ENCODE data around the gene SLC22A2.
"Not testable (repeated sequence)": the region's sequence is repeated elsewhere in the genome, so short reads cannot be mapped to it uniquely, and the experiment has no call there.

The SLC22A2 gene

GRCh38 chr6:160237597-160238275 lies 20.9 kb downstream of the SLC22A2 start:
- not testable (repeated sequence) for H4K12ac ChIP-seq (ENCODE audit: low read depth, low read length); H3K36me3 ChIP-seq (ENCODE audit: control insufficient read depth in 1 of 2, insufficient read depth in 2 of 2, low read length in 2 of 2); H3K9me3 ChIP-seq (ENCODE audit: insufficient read depth, low read depth, low read length); H2AFZ ChIP-seq (ENCODE audit: insufficient read depth, low read length, poor library complexity); DNase-seq; H3K4me3 ChIP-seq (ENCODE audit: low read depth, low read length); H3K14ac ChIP-seq (ENCODE audit: low read length); H2BK12ac ChIP-seq (ENCODE audit: low read length); H4K8ac ChIP-seq (ENCODE audit: low read depth, low read length); H2BK5ac ChIP-seq (ENCODE audit: low read depth, low read length, poor library complexity); H3K4ac ChIP-seq (ENCODE audit: low read depth, low read length); H3K23ac ChIP-seq (ENCODE audit: low read length); H3K4me1 ChIP-seq (ENCODE audit: control insufficient read depth in 1 of 2, insufficient read depth in 2 of 2, low read length in 2 of 2); H2AK5ac ChIP-seq (ENCODE audit: low read length); H3K79me2 ChIP-seq (ENCODE audit: control insufficient read depth, insufficient read depth, low read length, poor library complexity); H3K27me3 ChIP-seq (ENCODE audit: insufficient read depth, low read length); H3K79me1 ChIP-seq (ENCODE audit: low read length); H3K18ac ChIP-seq (ENCODE audit: low read length); H3K27ac ChIP-seq (ENCODE audit: low read depth, low read length); H3K4me2 ChIP-seq (ENCODE audit: low read length); H4K91ac ChIP-seq (ENCODE audit: low read depth, low read length); H2BK120ac ChIP-seq (ENCODE audit: insufficient read depth, low read length, poor library complexity); H3K9ac ChIP-seq (ENCODE audit: low read length)
- no CpG with 5 or more reads among the region's 2 CpGs for WGBS (ENCODE audit: extremely low coverage, insufficient coverage, insufficient read length)

DNA sequence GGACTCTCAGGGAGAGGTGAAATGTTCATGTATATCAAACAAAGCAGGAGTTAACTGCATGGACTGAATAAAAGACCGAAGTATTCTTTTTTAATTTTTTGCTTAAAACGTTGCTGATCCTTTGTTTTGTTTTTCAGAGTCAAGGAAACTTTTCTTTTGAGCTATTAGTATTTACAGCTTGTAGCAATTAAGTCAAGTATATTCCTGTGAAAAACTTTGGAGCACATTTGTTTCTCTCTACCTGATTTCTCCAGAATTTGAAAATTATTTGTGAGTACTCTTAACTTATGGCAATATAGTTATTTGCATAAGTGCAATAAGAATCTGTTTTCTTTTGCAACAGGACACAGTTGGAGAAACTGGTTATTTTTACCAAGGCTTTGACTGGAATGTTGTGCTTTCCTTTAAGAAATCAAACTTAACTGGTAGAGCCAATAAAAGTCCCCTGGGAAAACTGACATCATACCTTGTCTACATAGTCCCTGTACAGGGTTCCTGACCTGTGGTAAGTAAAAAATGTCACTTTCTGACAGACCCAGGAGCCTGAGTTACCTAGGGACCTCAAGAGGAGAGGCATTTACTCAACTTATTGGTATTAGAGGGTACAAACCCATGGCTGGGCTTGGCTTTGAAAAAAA lies 22.3 kb downstream of the SLC22A2 start:
- not testable (repeated sequence) for H3K9ac ChIP-seq (ENCODE audit: low read length); DNase-seq; H3K18ac ChIP-seq (ENCODE audit: low read length); H3K4me2 ChIP-seq (ENCODE audit: low read length); H3K14ac ChIP-seq (ENCODE audit: low read length); H2BK5ac ChIP-seq (ENCODE audit: low read depth, low read length, poor library complexity); H3K27ac ChIP-seq (ENCODE audit: low read depth, low read length); H3K79me2 ChIP-seq (ENCODE audit: control insufficient read depth, insufficient read depth, low read length, poor library complexity); H4K12ac ChIP-seq (ENCODE audit: low read depth, low read length); H3K79me1 ChIP-seq (ENCODE audit: low read length); H2BK12ac ChIP-seq (ENCODE audit: low read length); H3K27me3 ChIP-seq (ENCODE audit: insufficient read depth, low read length); H3K9me3 ChIP-seq (ENCODE audit: insufficient read depth, low read depth, low read length); H2AK5ac ChIP-seq (ENCODE audit: low read length); H3K36me3 ChIP-seq (ENCODE audit: control insufficient read depth in 1 of 2, insufficient read depth in 2 of 2, low read length in 2 of 2); H2BK120ac ChIP-seq (ENCODE audit: insufficient read depth, low read length, poor library complexity); H3K23ac ChIP-seq (ENCODE audit: low read length); H3K4me1 ChIP-seq (ENCODE audit: control insufficient read depth in 1 of 2, insufficient read depth in 2 of 2, low read length in 2 of 2); H3K4ac ChIP-seq (ENCODE audit: low read depth, low read length); H4K91ac ChIP-seq (ENCODE audit: low read depth, low read length); H4K8ac ChIP-seq (ENCODE audit: low read depth, low read length); H2AFZ ChIP-seq (ENCODE audit: insufficient read depth, low read length, poor library complexity); H3K4me3 ChIP-seq (ENCODE audit: low read depth, low read length)
- no CpG with 5 or more reads among the region's 2 CpGs for WGBS (ENCODE audit: extremely low coverage, insufficient coverage, insufficient read length)

DNA sequence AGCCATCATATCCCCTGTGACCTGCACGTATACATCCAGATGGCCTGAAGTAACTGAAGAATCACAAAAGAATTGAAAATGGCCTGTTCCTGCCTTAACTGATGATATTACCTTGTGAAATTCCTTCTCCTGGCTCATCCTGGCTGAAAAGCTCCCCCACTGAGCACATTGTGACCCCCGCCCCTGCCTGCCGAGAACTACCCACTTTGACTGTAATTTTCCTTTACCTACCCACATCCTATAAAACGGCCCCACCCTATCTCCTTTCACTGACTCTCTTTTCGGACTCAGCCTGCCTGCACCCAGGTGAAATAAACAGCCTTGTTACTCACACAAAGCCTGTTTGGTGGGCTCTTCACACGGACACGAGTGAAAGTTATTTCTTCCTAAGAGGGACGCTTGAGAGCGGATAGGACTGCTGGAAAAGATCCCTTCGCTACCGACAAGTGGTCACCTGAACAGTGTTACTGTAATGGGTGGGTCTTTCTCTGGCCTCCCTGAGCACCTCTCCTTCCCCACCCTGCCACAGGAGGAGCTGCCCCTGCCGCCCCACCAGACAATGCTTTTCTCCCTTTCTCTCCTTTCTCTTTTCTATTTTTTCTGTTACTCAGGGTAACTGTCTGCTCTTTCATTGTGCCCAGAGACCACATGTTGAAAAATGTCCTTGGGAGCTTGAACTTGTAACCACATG lies 24.5 kb downstream of the SLC22A2 start:
- WGBS (ENCODE audit: extremely low coverage, insufficient coverage, insufficient read length): no CpG with 5 or more reads among the region's 12 CpGs
- H3K36me3 ChIP-seq (ENCODE audit: control insufficient read depth in 1 of 2, insufficient read depth in 2 of 2, low read length in 2 of 2); H3K27me3 ChIP-seq (ENCODE audit: insufficient read depth, low read length): not testable (repeated sequence)

GRCh38 chr6:160227769-160228161 lies 30.9 kb downstream of the SLC22A2 start:
- no peak overlapping the region for H2AK5ac ChIP-seq (ENCODE audit: low read length)
- DNase-seq: no peak
- no peak overlapping the region for H2BK12ac ChIP-seq (ENCODE audit: low read length)
- no peaks in the 10 kb centered on the region for H3K79me1 ChIP-seq (ENCODE audit: low read length)
- H4K91ac ChIP-seq (ENCODE audit: low read depth, low read length): no peak overlapping the region
- no peak overlapping the region for H3K9ac ChIP-seq (ENCODE audit: low read length)
- H3K4me1 ChIP-seq (ENCODE audit: control insufficient read depth in 1 of 2, insufficient read depth in 2 of 2, low read length in 2 of 2): no peaks in the 10 kb centered on the region
- H3K4me3 ChIP-seq (ENCODE audit: low read depth, low read length): no peak overlapping the region
- H3K27me3 ChIP-seq (ENCODE audit: insufficient read depth, low read length): no peaks in the 10 kb centered on the region
- H2BK120ac ChIP-seq (ENCODE audit: insufficient read depth, low read length, poor library complexity): no peak overlapping the region
- no peak overlapping the region for H4K8ac ChIP-seq (ENCODE audit: low read depth, low read length)
- no peak overlapping the region for H2AFZ ChIP-seq (ENCODE audit: insufficient read depth, low read length, poor library complexity)
- peak overlapping the region; percentile 34 for H3K27ac ChIP-seq (ENCODE audit: low read depth, low read length)
- H4K12ac ChIP-seq (ENCODE audit: low read depth, low read length): no peak overlapping the region
- WGBS (ENCODE audit: extremely low coverage, insufficient coverage, insufficient read length): no CpG with 5 or more reads among the region's 1 CpG
- no peaks in the 10 kb centered on the region for H3K36me3 ChIP-seq (ENCODE audit: control insufficient read depth in 1 of 2, insufficient read depth in 2 of 2, low read length in 2 of 2)
- no peak overlapping the region for H3K18ac ChIP-seq (ENCODE audit: low read length)
- H3K4ac ChIP-seq (ENCODE audit: low read depth, low read length): no peak overlapping the region
- no peaks in the 10 kb centered on the region for H3K79me2 ChIP-seq (ENCODE audit: control insufficient read depth, insufficient read depth, low read length, poor library complexity)
- no peak overlapping the region for H2BK5ac ChIP-seq (ENCODE audit: low read depth, low read length, poor library complexity)
- H3K4me2 ChIP-seq (ENCODE audit: low read length): no peak overlapping the region
- no peak overlapping the region for H3K23ac ChIP-seq (ENCODE audit: low read length)
- peaks cover 4% of the 10 kb centered on the region for H3K9me3 ChIP-seq (ENCODE audit: insufficient read depth, low read depth, low read length)
- H3K14ac ChIP-seq (ENCODE audit: low read length): no peak overlapping the region

More for the DNA sequence above, 24.5 kb downstream of the SLC22A2 start:
- not testable (repeated sequence) for H3K27ac ChIP-seq (ENCODE audit: low read depth, low read length); H3K18ac ChIP-seq (ENCODE audit: low read length); H3K9me3 ChIP-seq (ENCODE audit: insufficient read depth, low read depth, low read length); H3K23ac ChIP-seq (ENCODE audit: low read length); H3K14ac ChIP-seq (ENCODE audit: low read length); H4K91ac ChIP-seq (ENCODE audit: low read depth, low read length); H3K4me3 ChIP-seq (ENCODE audit: low read depth, low read length); H3K4ac ChIP-seq (ENCODE audit: low read depth, low read length); H3K9ac ChIP-seq (ENCODE audit: low read length); H2AK5ac ChIP-seq (ENCODE audit: low read length); H3K79me1 ChIP-seq (ENCODE audit: low read length); H4K8ac ChIP-seq (ENCODE audit: low read depth, low read length); H2BK12ac ChIP-seq (ENCODE audit: low read length); DNase-seq; H2BK120ac ChIP-seq (ENCODE audit: insufficient read depth, low read length, poor library complexity); H2AFZ ChIP-seq (ENCODE audit: insufficient read depth, low read length, poor library complexity); H3K79me2 ChIP-seq (ENCODE audit: control insufficient read depth, insufficient read depth, low read length, poor library complexity); H3K4me2 ChIP-seq (ENCODE audit: low read length); H3K4me1 ChIP-seq (ENCODE audit: control insufficient read depth in 1 of 2, insufficient read depth in 2 of 2, low read length in 2 of 2); H2BK5ac ChIP-seq (ENCODE audit: low read depth, low read length, poor library complexity); H4K12ac ChIP-seq (ENCODE audit: low read depth, low read length)
